ENCODE data around the gene KATNAL1.
"Not testable (repeated sequence)": the region's sequence is repeated elsewhere in the genome, so short reads cannot be mapped to it uniquely, and the experiment has no call there.

Gene KATNAL1

DNA sequence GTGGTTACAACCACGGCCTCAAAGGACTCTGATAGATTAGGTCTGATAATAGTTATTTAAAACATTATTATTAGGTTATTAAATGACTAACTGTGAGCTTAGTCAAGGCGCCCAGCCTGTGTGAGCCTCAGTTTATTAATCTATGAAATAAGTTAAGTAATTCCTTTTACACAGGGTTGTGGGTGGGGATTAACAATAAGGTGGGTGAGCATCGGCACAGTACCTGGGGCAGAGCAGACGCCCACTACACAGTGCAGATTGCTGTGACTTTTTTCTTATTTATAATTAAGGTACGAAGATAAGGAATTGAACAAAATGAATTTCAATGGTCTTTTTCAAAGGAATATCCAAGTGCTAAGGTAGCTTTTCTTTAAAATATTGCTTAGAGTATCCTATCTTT, 132.2 kb downstream of the KATNAL1 start:
- Histone ChIP-seq H3K4me1 (ENCODE audit: control insufficient read depth in 5 of 5, insufficient read depth in 5 of 5, low read length in 5 of 5) (no peaks in the 10 kb centered on the region), H3K9ac (ENCODE audit: low read length in 5 of 5) (no peak overlapping the region), H3K4me3 (ENCODE audit: low read depth in 1 of 5, low read length in 5 of 5) (no peak overlapping the region), H3K9me3 (ENCODE audit: control insufficient read depth in 5 of 5, low read length in 5 of 5) (no peaks in the 10 kb centered on the region), H3K27ac (ENCODE audit: low read depth, low read length) (no peak overlapping the region), H3K36me3 (ENCODE audit: control insufficient read depth in 5 of 5, insufficient read depth in 5 of 5, low read length in 5 of 5) (no peaks in the 10 kb centered on the region), H3K27me3 (ENCODE audit: control insufficient read depth in 5 of 5, insufficient read depth in 4 of 5, low read length in 5 of 5) (no peaks in the 10 kb centered on the region)

DNA sequence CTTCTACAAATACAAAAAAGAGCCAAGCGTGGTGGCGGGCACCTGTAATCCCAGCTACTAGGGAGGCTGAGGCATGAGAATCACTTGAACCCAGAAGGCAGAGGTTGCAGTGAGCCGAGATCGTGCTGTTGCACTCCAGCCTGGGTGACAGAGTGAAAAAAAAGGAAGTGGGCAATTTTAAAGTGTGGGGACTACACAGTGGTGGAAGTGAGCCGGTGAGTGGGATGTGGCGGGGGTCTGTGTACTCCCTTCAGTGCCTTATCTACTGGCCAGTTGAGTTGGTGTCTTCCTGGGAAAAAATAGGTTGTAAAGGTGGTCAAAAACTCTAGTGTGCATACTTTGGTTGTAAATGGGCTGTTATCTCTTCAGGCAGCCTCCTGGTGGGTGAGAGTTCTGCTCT, 133.1 kb downstream of the KATNAL1 start:
- H3K27ac ChIP-seq (ENCODE audit: low read depth, low read length); H3K4me1 ChIP-seq (ENCODE audit: control insufficient read depth in 5 of 5, insufficient read depth in 5 of 5, low read length in 5 of 5); H3K27me3 ChIP-seq (ENCODE audit: control insufficient read depth in 5 of 5, insufficient read depth in 4 of 5, low read length in 5 of 5); H3K4me3 ChIP-seq (ENCODE audit: low read depth in 1 of 5, low read length in 5 of 5); H3K36me3 ChIP-seq (ENCODE audit: control insufficient read depth in 5 of 5, insufficient read depth in 5 of 5, low read length in 5 of 5); H3K9me3 ChIP-seq (ENCODE audit: control insufficient read depth in 5 of 5, low read length in 5 of 5); H3K9ac ChIP-seq (ENCODE audit: low read length in 5 of 5): not testable (repeated sequence)

DNA sequence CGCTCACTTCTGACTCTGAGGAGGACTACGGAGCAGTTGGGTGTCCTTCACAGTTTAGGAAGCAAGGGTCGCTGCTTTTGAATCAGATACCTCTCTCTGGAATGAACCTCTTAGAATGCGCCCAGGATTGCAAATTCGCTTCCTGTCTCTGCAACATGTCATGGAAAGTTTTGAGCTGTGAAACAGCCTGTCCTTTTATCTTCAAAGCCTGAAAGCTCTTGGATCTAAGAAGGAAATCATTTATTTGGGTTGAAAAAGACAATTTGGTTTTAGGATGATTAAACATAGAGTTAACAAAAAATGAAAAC, 134.1 kb downstream of the KATNAL1 start:
- Histone ChIP-seq H3K4me1 (ENCODE audit: control insufficient read depth in 5 of 5, insufficient read depth in 5 of 5, low read length in 5 of 5) (peaks cover 0 to 4% (median 0%) of the 10 kb centered on the region in 5 donors), H3K27me3 (ENCODE audit: control insufficient read depth in 5 of 5, insufficient read depth in 4 of 5, low read length in 5 of 5) (no peaks in the 10 kb centered on the region), H3K4me3 (ENCODE audit: low read depth in 1 of 5, low read length in 5 of 5) (no peak overlapping the region), H3K27ac (ENCODE audit: low read depth, low read length) (no peak overlapping the region), H3K9ac (ENCODE audit: low read length in 5 of 5) (no peak overlapping the region), H3K9me3 (ENCODE audit: control insufficient read depth in 5 of 5, low read length in 5 of 5) (no peaks in the 10 kb centered on the region), H3K36me3 (ENCODE audit: control insufficient read depth in 5 of 5, insufficient read depth in 5 of 5, low read length in 5 of 5) (no peaks in the 10 kb centered on the region)

DNA sequence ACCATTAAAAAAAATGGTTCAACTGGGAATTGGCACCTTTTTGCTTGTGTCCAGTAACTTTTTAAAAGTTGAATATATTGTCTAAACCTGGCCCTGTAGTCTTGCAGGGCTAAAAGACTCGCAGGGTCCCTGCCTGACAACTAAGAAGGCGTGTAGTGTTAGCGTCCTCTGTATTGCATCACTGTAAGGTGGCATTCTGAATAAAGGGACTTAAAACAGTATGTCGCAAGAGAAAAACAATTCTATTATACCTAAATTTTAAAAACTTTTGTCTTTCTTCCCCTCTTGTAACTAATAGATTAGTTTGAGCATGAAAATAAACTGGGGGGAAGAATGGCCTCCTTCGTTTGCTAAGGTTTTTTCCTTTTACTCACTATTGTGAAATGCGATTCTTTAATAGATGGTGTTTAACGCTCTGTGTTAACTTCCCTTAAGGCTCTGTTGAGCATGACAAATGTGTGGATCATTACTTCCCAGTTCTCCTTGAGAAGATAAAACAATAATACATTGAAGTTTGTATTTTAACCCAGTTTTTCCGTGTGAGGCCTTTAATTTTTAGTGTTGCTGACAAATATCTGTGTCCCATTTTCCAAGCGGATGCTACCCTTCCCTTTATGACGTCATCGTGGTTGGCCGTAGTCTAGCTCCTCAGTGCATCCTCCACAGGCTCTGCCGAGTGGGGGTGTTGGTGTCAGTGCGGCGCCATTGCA, 134.6 kb downstream of the KATNAL1 start:
- Histone ChIP-seq H3K4me1 (ENCODE audit: control insufficient read depth in 5 of 5, insufficient read depth in 5 of 5, low read length in 5 of 5) (peaks cover 0 to 4% (median 0%) of the 10 kb centered on the region in 5 donors), H3K27ac (ENCODE audit: low read depth, low read length) (no peak overlapping the region), H3K9ac (ENCODE audit: low read length in 5 of 5) (no peak overlapping the region), H3K27me3 (ENCODE audit: control insufficient read depth in 5 of 5, insufficient read depth in 4 of 5, low read length in 5 of 5) (no peaks in the 10 kb centered on the region), H3K4me3 (ENCODE audit: low read depth in 1 of 5, low read length in 5 of 5) (no peak overlapping the region), H3K36me3 (ENCODE audit: control insufficient read depth in 5 of 5, insufficient read depth in 5 of 5, low read length in 5 of 5) (no peaks in the 10 kb centered on the region), H3K9me3 (ENCODE audit: control insufficient read depth in 5 of 5, low read length in 5 of 5) (no peaks in the 10 kb centered on the region)

DNA sequence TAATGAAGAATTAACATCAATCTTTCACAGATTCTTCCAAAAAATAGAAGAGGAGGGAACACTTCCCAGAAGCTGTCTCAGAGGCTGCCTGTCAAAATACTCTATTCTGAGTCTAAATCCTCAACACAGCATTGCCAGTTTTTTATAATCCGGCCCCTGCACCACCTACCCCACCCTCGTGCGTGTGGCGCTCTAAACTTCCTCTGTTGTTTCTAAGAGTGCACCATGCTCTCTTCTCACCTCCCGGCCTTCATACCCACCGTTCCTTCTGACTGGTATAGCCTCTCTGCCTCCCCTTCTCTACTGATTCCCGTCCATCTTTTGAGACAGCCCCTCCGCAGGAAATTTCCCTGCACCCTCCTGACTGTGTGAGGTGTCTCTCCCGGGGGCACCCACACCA, 136.8 kb downstream of the KATNAL1 start:
- Histone ChIP-seq H3K4me3 (ENCODE audit: low read depth in 1 of 5, low read length in 5 of 5) (no peak overlapping the region), H3K4me1 (ENCODE audit: control insufficient read depth in 5 of 5, insufficient read depth in 5 of 5, low read length in 5 of 5) (peaks cover 5 to 14% (median 10%) of the 10 kb centered on the region in 5 donors), H3K9me3 (ENCODE audit: control insufficient read depth in 5 of 5, low read length in 5 of 5) (no peaks in the 10 kb centered on the region), H3K27me3 (ENCODE audit: control insufficient read depth in 5 of 5, insufficient read depth in 4 of 5, low read length in 5 of 5) (no peaks in the 10 kb centered on the region), H3K36me3 (ENCODE audit: control insufficient read depth in 5 of 5, insufficient read depth in 5 of 5, low read length in 5 of 5) (no peaks in the 10 kb centered on the region), H3K9ac (ENCODE audit: low read length in 5 of 5) (no peak overlapping the region), H3K27ac (ENCODE audit: low read depth, low read length) (no peak overlapping the region)

DNA sequence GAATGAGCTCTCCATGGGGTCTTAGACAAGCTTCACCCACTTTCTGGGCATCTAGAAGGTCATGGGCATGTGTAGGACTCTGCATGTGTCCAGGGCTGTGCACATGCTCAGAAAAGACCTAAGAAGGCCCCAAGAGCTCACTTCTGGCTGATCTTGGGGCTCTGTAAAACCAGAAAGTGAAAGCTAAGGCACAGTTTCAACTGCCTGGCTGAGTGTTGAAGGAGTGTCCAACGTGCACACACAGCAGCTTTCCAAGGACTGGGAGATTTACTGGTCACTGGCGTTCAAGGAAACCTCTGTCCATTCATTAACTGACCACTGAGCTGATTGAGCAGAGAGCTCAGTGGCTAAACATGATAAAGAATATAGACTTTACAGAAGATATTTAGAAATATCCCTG, 137.9 kb downstream of the KATNAL1 start:
- Histone ChIP-seq H3K9me3 (ENCODE audit: control insufficient read depth in 5 of 5, low read length in 5 of 5) (no peaks in the 10 kb centered on the region), H3K4me1 (ENCODE audit: control insufficient read depth in 5 of 5, insufficient read depth in 5 of 5, low read length in 5 of 5) (peaks cover 5 to 25% (median 19%) of the 10 kb centered on the region in 5 donors), H3K27ac (ENCODE audit: low read depth, low read length) (no peak overlapping the region), H3K27me3 (ENCODE audit: control insufficient read depth in 5 of 5, insufficient read depth in 4 of 5, low read length in 5 of 5) (no peaks in the 10 kb centered on the region), H3K4me3 (ENCODE audit: low read depth in 1 of 5, low read length in 5 of 5) (no peak overlapping the region), H3K9ac (ENCODE audit: low read length in 5 of 5) (no peak overlapping the region), H3K36me3 (ENCODE audit: control insufficient read depth in 5 of 5, insufficient read depth in 5 of 5, low read length in 5 of 5) (no peaks in the 10 kb centered on the region)

DNA sequence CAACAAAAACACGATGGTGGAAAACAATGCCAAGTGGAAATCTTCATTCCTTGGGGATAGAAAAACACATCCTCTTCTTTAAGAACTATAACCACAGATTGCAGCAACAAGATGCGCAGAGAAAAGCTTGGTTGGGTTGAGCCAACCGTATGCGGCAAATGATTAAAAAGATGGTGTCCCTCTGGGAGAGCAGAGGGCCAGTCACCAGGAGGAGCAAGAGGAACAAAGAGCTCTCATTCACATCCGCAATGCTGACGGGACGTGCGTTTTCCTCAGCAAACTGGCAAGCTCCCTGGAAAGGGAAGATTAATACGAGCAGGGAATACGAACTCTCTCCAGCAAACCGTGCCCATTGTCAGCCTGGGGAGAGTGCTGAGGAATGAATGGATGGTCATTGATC, 141.6 kb downstream of the KATNAL1 start:
- peak overlapping the region in 2 of 5 donors; percentile 28 to 33 for H3K4me3 ChIP-seq (ENCODE audit: low read depth in 1 of 5, low read length in 5 of 5)
- no peaks in the 10 kb centered on the region for H3K9me3 ChIP-seq (ENCODE audit: control insufficient read depth in 5 of 5, low read length in 5 of 5)
- no peaks in the 10 kb centered on the region for H3K36me3 ChIP-seq (ENCODE audit: control insufficient read depth in 5 of 5, insufficient read depth in 5 of 5, low read length in 5 of 5)
- no peaks in the 10 kb centered on the region for H3K27me3 ChIP-seq (ENCODE audit: control insufficient read depth in 5 of 5, insufficient read depth in 4 of 5, low read length in 5 of 5)
- H3K4me1 ChIP-seq (ENCODE audit: control insufficient read depth in 5 of 5, insufficient read depth in 5 of 5, low read length in 5 of 5): peaks cover 5 to 41% (median 36%) of the 10 kb centered on the region in 5 donors
- peak overlapping the region in 1 of 5 donors; percentile 19 for H3K9ac ChIP-seq (ENCODE audit: low read length in 5 of 5)
- H3K27ac ChIP-seq (ENCODE audit: low read depth, low read length): no peak overlapping the region

DNA sequence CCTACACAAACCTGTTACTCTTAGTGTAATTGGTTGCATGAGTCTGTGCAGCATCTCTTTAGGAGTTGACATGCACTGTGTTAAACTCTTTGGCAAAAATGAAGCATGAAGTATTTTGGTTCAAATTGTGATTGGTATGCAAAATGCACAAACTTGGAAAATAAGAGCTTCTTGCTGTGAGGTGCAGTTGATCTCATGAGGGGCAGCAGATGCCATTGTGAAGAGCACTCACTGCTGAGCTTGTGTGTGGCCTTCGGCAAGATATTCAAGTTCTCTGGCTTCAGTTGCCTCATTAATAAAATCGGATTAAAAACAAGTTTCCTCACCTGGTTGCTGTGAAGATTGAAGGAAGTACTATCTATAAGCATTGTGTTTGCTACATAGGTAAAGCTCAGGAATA, 142.3 kb downstream of the KATNAL1 start:
- no peak overlapping the region for H3K9ac ChIP-seq (ENCODE audit: low read length in 5 of 5)
- H3K4me1 ChIP-seq (ENCODE audit: control insufficient read depth in 5 of 5, insufficient read depth in 5 of 5, low read length in 5 of 5): peaks cover 5 to 41% (median 36%) of the 10 kb centered on the region in 5 donors
- no peaks in the 10 kb centered on the region for H3K36me3 ChIP-seq (ENCODE audit: control insufficient read depth in 5 of 5, insufficient read depth in 5 of 5, low read length in 5 of 5)
- H3K27me3 ChIP-seq (ENCODE audit: control insufficient read depth in 5 of 5, insufficient read depth in 4 of 5, low read length in 5 of 5): no peaks in the 10 kb centered on the region
- no peaks in the 10 kb centered on the region for H3K9me3 ChIP-seq (ENCODE audit: control insufficient read depth in 5 of 5, low read length in 5 of 5)
- H3K4me3 ChIP-seq (ENCODE audit: low read depth in 1 of 5, low read length in 5 of 5): no peak overlapping the region
- no peak overlapping the region for H3K27ac ChIP-seq (ENCODE audit: low read depth, low read length)

DNA sequence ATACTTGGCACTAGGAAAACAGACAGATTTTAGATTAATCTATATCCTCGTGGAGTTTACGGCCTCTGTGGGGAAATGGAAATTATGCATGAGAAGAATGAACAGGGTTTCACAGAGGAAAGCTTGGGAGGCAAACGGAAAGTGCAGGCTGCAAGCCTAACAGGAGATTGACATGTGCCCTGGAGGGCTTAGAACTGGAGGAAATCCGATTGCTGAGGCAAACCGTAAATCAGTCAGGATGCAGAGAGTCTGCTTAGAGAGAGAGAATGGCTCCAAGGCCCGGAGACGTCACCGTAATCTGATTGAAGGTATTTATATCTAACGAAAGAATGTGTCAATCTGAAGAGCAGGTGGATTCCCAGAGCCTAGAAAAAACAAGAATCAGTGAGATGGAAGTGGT, 143.2 kb downstream of the KATNAL1 start:
- no peaks in the 10 kb centered on the region for H3K36me3 ChIP-seq (ENCODE audit: control insufficient read depth in 5 of 5, insufficient read depth in 5 of 5, low read length in 5 of 5)
- no peaks in the 10 kb centered on the region for H3K27me3 ChIP-seq (ENCODE audit: control insufficient read depth in 5 of 5, insufficient read depth in 4 of 5, low read length in 5 of 5)
- H3K9me3 ChIP-seq (ENCODE audit: control insufficient read depth in 5 of 5, low read length in 5 of 5): no peaks in the 10 kb centered on the region
- peak overlapping the region; percentile 69 for H3K27ac ChIP-seq (ENCODE audit: low read depth, low read length)
- H3K4me1 ChIP-seq (ENCODE audit: control insufficient read depth in 5 of 5, insufficient read depth in 5 of 5, low read length in 5 of 5): peaks cover 7 to 44% (median 40%) of the 10 kb centered on the region in 5 donors
- H3K9ac ChIP-seq (ENCODE audit: low read length in 5 of 5): no peak overlapping the region
- H3K4me3 ChIP-seq (ENCODE audit: low read depth in 1 of 5, low read length in 5 of 5): no peak overlapping the region

DNA sequence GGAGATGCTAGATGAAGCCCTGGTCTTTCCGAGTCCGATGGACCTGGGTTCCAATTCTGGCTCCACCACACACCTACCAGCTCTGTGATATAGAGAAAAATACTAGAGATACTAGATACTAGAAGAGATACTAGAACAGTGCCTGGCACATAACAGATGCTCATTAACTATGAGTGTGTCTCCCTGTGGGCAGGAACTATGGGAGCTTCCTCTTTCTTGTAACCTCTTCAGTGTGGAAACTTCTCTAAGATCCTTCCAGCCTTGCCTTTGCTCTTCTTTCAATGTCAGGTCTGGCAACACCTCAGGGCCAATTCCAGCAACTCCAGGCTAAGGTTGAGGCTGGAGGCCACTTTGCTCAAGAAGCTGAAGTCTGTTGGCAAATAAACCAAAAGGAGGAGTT, 143.9 kb downstream of the KATNAL1 start:
- H3K9me3 ChIP-seq (ENCODE audit: control insufficient read depth in 5 of 5, low read length in 5 of 5): no peaks in the 10 kb centered on the region
- peak overlapping the region; percentile 69 for H3K27ac ChIP-seq (ENCODE audit: low read depth, low read length)
- no peak overlapping the region for H3K9ac ChIP-seq (ENCODE audit: low read length in 5 of 5)
- no peaks in the 10 kb centered on the region for H3K36me3 ChIP-seq (ENCODE audit: control insufficient read depth in 5 of 5, insufficient read depth in 5 of 5, low read length in 5 of 5)
- no peaks in the 10 kb centered on the region for H3K27me3 ChIP-seq (ENCODE audit: control insufficient read depth in 5 of 5, insufficient read depth in 4 of 5, low read length in 5 of 5)
- H3K4me1 ChIP-seq (ENCODE audit: control insufficient read depth in 5 of 5, insufficient read depth in 5 of 5, low read length in 5 of 5): peaks cover 7 to 48% (median 46%) of the 10 kb centered on the region in 5 donors
- no peak overlapping the region for H3K4me3 ChIP-seq (ENCODE audit: low read depth in 1 of 5, low read length in 5 of 5)

All from subcutaneous abdominal adipose tissue (tissue), 5 donors.